Activated naive CD4-positive, alpha-beta T cell treated with anti-CD3 and anti-CD28 coated beads for 36 hours (primary cell): ENCODE measurements around the gene ZBTB37. TPM values are rescaled to one million over a fixed set of nuclear protein-coding genes. Genes with fewer than 3 reads are reported as not detected.

Source experiments
- CTCF ChIA-PET: fragments of 350-600 bp; sonication (Branson Sonifier 250); formaldehyde crosslinking; loops from one replicate; lab custom pipeline; 2021; ENCODE audit warnings: antibody characterized with exemption; lab: Charles Lee
- DNase-seq: peaks from one replicate; pipeline ENCODE4 v3.0.0-alpha.2; 2020
- H3K27ac Mint-ChIP-seq: one replicate; pipeline ENCODE4 v1.8.0; 2021; ENCODE audit warnings: mild to moderate bottlenecking, mixed read lengths
- H3K27me3 Mint-ChIP-seq: one replicate; pipeline ENCODE4 v1.8.0; 2021; ENCODE audit warnings: low read depth, mixed read lengths
- H3K36me3 Mint-ChIP-seq: one replicate; pipeline ENCODE4 v1.8.0; 2021; ENCODE audit warnings: low read depth, mixed read lengths
- H3K4me1 Mint-ChIP-seq: one replicate; pipeline ENCODE4 v1.8.0; 2021; ENCODE audit warnings: low read depth, mixed read lengths
- H3K4me3 Mint-ChIP-seq: one replicate; pipeline ENCODE4 v1.8.0; 2021; ENCODE audit warnings: mild to moderate bottlenecking, moderate library complexity, mixed read lengths
- H3K9me3 Mint-ChIP-seq: one replicate; pipeline ENCODE4 v1.8.0; 2021; ENCODE audit warnings: mixed read lengths
- intact Hi-C: fragments of 100-400 bp; cut with micrococcal nuclease; formaldehyde crosslinking; loops from one replicate; pipeline ENCODE4 v1.15.1; 2023
- total RNA-seq, 2 experiments: library from RNA; stranded (reverse); gene quantifications; one replicate each; pipeline ENCODE4 v1.2.3, GENCODE V29; 2021

ZBTB37 gene, protein sequence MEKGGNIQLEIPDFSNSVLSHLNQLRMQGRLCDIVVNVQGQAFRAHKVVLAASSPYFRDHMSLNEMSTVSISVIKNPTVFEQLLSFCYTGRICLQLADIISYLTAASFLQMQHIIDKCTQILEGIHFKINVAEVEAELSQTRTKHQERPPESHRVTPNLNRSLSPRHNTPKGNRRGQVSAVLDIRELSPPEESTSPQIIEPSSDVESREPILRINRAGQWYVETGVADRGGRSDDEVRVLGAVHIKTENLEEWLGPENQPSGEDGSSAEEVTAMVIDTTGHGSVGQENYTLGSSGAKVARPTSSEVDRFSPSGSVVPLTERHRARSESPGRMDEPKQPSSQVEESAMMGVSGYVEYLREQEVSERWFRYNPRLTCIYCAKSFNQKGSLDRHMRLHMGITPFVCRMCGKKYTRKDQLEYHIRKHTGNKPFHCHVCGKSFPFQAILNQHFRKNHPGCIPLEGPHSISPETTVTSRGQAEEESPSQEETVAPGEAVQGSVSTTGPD
- 1 to 10 TPM; 8.1 to 9.0 TPM for total RNA-seq

DNA sequence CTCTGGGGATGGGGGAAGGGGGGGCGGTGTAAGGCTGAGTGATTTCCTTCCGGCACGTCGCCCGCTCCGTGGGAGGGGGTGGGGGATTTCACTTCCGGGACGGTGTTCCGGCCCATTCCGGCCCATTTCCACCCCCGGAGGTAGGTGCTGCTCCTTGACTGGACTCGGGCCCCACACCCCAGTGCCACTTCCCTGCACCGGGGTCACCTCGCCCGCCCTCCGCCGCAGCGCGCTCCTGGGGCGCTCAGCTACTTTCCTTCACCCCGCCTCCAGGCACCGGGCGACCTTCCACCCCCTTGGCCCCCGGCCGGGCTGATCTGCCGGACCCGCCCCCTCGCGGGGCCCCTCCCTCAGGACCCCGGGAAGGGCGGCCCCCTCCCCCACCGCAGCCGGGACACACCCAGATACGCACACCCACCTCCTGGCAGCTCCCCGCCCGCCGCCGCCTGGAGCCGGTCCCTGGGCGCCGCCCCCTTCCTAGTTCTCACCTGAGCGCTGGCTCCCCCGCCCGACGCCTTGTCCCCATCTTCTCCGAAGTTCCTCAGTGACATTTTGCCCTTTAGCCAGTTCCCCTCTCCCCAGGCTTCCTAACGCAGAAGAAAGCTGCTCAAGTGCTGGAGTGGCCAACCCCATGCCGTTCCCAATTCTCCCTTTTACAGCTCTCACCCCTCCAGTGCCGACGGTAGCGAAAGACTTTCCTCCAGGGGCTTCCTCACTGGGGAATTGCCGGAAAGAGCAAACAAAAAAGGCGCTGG, at the start of gene ZBTB37:
TSS of gene ZBTB37 (plus strand) at position 115 of the 755 bp plus-strand sequence. CDS start 1,846 bp downstream, outside the sequence.
- DNase-seq: peak; percentile 96
- Mint-ChIP-seq H3K9me3 (no peaks in the 10 kb centered on the region), H3K27ac (peak within 1 kb of the TSS; percentile 98), H3K27me3 (no peaks in the 10 kb centered on the region), H3K4me3 (peak within 1 kb of the TSS; percentile 94), H3K4me1 (peaks cover 52% of the 10 kb centered on the region), H3K36me3 (peaks cover 60% of the 10 kb centered on the region)
- intact Hi-C loops: loop anchor here (1.0 to 5.0 kb wide), 14 partner anchors 44 to 1335 kb away; partner anchors contain the start of genes CACYBP, CENPL, DARS2 and KLHL20
- CTCF ChIA-PET: interaction anchor here (1.1 to 1.8 kb wide), 3 partner anchors 20 to 54 kb away, joined by 4 to 5 read pairs (median 5); no protein-coding TSS in a partner anchor

DNA sequence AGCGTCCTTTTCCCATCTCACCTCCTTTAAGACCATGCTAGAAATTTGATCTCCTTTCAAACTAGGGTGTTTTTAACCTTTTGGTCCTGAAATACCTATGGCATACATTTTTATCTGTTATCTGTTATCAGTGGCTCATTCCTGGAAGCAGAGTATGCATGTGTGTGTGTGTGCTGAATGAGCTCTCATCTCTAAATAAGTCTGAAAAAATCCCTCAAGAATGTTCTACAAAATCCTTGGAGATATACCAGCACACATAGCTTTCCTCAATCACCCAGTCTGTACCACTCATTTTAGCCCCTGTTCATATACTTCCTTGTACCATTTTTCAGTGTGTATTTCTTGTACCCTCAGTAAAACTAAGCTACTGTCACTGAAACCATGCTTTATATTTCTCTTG, 49.7 kb upstream of the ZBTB37 start:
- peaks cover 34% of the 10 kb centered on the region for H3K4me1 Mint-ChIP-seq
- no peak for DNase-seq
- no peaks in the 10 kb centered on the region for H3K27me3 Mint-ChIP-seq
- peaks cover 39% of the 10 kb centered on the region for H3K36me3 Mint-ChIP-seq
- no peak overlapping the region for H3K27ac Mint-ChIP-seq
- CTCF ChIA-PET: interaction anchor here (0.6 to 1.0 kb wide), 3 partner anchors 15 to 399 kb away, joined by 3 read pairs; no protein-coding TSS in a partner anchor
- intact Hi-C loops: no loop called here
- no peak overlapping the region for H3K4me3 Mint-ChIP-seq
- no peaks in the 10 kb centered on the region for H3K9me3 Mint-ChIP-seq

DNA sequence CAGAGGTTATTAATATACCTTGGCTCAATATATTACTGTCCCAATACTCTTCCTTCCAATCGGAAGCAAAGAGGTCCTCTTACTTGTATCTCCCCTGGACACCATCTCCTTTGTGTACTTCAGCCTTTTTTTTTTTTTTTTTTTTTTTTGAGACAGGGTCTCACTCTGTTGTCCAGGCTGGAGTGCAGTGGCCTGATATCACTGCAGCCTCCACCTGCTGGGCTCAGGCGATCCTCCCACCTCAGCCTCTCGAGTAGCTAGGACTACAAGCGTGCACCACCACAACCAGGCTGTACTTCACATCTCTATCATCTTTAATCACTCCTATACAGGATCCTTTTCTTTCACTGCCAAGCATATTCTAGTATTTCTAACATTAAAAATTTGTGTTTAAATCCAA, 46.5 kb upstream of the ZBTB37 start:
- Mint-ChIP-seq H3K4me1 (peaks cover 27% of the 10 kb centered on the region), H3K27ac (no peak overlapping the region), H3K4me3 (no peak overlapping the region), H3K9me3 (no peaks in the 10 kb centered on the region), H3K36me3 (peaks cover 26% of the 10 kb centered on the region), H3K27me3 (no peaks in the 10 kb centered on the region)
- no peak for DNase-seq
- intact Hi-C loops: loop anchor here (5.0 kb wide), 1 partner anchor 386 kb away; no protein-coding TSS in a partner anchor
- CTCF ChIA-PET: no interaction called here

DNA sequence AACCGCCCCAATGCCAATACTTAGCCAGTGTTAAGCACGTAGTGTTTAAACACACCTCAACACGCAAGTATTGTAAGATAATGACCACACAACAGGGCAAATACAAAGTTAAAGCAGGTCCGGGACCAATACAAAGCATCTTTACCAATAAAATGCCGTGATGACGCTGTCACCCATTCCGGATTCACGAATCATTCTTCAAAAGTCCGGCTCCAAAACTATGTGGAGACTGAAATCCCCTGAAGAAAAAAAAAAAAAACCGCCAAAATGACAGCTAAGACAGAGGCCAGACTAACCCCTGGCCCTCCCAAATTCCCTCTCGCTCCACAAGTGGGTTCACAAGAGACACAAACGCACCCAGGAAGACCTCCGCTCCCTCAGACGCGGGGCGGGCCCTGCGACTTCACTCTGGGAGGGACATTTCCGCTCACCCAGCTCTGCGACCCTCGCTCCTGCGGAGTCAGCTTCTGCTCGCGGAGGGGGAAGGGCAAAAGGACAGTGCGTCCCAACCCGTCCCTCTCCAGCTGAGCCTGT, 44.3 kb upstream of the ZBTB37 start:
- intact Hi-C loops: loop anchor here (1.0 to 5.0 kb wide), 14 partner anchors 44 to 1292 kb away; partner anchors contain the start of genes CACYBP, KLHL20, RABGAP1L and RC3H1
- no peak for DNase-seq
- H3K9me3 Mint-ChIP-seq: no peaks in the 10 kb centered on the region
- H3K27me3 Mint-ChIP-seq: no peaks in the 10 kb centered on the region
- peak overlapping the region; percentile 98 for H3K27ac Mint-ChIP-seq
- CTCF ChIA-PET: interaction anchor here (0.7 to 4.4 kb wide), 6 partner anchors 41 to 393 kb away, joined by 3 to 32 read pairs (median 4); partner anchors contain the start of gene KLHL20
- peaks cover 43% of the 10 kb centered on the region for H3K4me1 Mint-ChIP-seq
- H3K36me3 Mint-ChIP-seq: peaks cover 25% of the 10 kb centered on the region
- peak overlapping the region; percentile 93 for H3K4me3 Mint-ChIP-seq

DNA sequence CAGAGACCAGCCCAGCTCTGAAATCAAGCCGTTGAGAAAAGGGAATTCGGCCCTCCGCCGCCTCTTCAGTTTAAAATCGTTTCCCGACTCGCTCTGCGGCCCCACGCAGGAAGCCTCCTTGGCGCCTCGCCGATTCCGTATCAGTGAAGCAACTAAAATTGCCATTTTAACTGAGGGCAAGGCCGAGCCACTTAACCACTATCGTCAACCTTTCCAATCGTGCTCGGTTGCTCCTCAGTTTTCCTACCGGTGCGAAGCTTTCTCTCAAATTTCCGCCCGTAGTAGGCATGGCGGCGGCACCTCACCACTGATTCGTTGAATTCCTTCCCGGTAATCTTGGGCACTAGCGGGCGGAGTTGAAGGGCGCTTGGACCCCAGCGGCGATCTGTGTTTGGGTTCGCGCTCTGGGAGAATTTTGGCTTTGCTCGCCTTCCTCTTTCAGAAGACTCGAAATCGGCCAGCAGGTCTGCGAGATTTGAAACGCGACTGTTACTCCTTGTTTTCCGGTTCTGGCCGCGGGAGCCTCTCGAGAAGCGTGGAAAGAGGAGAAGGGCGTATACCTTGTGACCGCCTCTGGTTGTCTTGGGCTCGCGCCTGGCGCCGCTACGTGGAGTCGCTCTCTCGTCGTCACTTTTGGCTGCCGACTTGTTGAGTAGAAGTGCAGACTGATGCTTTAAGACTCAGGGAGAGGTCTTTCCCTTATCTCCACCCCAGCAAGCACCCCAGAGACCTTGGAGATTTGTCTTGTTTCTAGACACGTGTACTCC, 43.7 kb upstream of the ZBTB37 start, which contains the start of the genes CENPL and DARS2:
TSS of gene CENPL (minus strand) at position 569 of the 767 bp plus-strand sequence. CDS start 13,584 bp downstream, outside the sequence.
TSS of gene DARS2 (plus strand) at position 359 of the 767 bp plus-strand sequence. CDS start 557 bp downstream, outside the sequence.
- Mint-ChIP-seq H3K4me1 (peaks cover 46% of the 10 kb centered on the region), H3K9me3 (no peaks in the 10 kb centered on the region), H3K4me3 (peak within 1 kb of the TSS; percentile 93), H3K27ac (peak within 1 kb of the TSS; percentile 98), H3K36me3 (peaks cover 28% of the 10 kb centered on the region), H3K27me3 (no peaks in the 10 kb centered on the region)
- CTCF ChIA-PET: interaction anchor here (0.7 to 4.4 kb wide), 7 partner anchors 40 to 1082 kb away, joined by 3 to 32 read pairs (median 3); partner anchors contain the start of gene KLHL20
- peak; percentile 95 for DNase-seq
- intact Hi-C loops: loop anchor here (1.0 to 5.0 kb wide), 14 partner anchors 44 to 1292 kb away; partner anchors contain the start of genes CACYBP, KLHL20, RABGAP1L and RC3H1

DNA sequence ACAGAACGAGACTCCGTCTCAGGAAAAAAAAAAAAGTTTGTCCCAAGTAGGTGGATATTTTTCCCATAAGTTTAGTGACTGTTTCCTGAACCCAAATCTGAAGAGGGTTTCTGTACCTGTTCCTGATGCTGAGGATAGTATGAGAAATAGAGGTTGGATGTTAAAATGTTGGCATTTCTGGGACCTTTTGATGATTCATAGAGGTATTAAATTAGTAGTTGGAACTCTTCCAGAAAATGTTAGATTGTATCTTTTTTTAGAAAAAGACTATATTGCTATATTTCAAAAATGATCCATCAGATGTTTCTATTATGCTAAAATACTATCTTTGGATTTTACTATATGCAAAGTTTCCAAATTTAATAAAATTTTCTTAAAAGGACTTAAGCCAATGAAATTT, 40.6 kb upstream of the ZBTB37 start:
- DNase-seq: no peak
- CTCF ChIA-PET: interaction anchor here (0.7 to 0.9 kb wide), 2 partner anchors 59 to 397 kb away, joined by 3 to 5 read pairs; no protein-coding TSS in a partner anchor
- no peaks in the 10 kb centered on the region for H3K9me3 Mint-ChIP-seq
- no peak overlapping the region for H3K27ac Mint-ChIP-seq
- peaks cover 31% of the 10 kb centered on the region for H3K4me1 Mint-ChIP-seq
- no peaks in the 10 kb centered on the region for H3K27me3 Mint-ChIP-seq
- peak overlapping the region; percentile 22 for H3K4me3 Mint-ChIP-seq
- intact Hi-C loops: no loop called here
- H3K36me3 Mint-ChIP-seq: peaks cover 23% of the 10 kb centered on the region

DNA sequence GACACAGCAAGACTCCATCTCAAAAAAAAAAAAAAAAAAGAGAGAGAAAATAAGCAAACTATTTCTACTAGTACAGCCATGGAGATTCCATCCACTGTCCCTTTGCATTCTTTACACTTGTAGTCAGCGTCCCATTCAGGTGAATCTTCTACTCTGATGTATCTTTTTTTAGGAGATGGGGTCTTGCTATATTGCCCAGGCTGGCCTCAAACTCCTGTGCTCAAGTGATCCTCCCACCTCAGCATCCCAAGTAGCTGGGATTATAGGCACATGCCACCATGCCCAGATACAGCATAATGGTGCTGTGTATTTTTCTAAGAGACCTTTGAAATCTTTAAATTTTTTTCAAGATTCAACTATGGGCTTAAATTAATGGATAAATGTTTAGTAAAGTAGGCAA, 35.4 kb upstream of the ZBTB37 start:
- Mint-ChIP-seq H3K27me3 (no peaks in the 10 kb centered on the region), H3K4me1 (peaks cover 9% of the 10 kb centered on the region), H3K9me3 (no peaks in the 10 kb centered on the region), H3K4me3 (no peak overlapping the region), H3K36me3 (peaks cover 22% of the 10 kb centered on the region), H3K27ac (no peak overlapping the region)
- intact Hi-C loops: loop anchor here (2.0 kb wide), 1 partner anchor 384 kb away; no protein-coding TSS in a partner anchor
- CTCF ChIA-PET: no interaction called here
- DNase-seq: no peak

DNA sequence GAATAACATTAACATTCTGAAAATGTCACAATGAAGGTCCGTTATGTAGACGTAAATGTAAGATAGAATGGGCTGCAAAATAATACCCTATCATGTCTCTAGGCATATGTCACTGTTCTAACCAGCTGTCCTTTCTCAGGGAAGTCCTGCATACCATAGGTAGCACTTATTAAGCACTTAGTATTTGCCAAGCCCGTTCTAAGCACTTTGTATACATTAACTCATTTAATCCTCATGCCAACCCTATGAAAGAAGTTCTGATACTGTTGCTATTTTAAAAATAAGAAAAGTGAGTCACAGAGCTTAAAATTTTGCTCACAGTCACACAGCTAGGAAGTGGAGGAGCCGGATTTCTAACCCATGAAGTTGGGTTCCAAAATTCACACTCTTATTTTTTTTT, 16.1 kb upstream of the ZBTB37 start:
- no peak for DNase-seq
- no peaks in the 10 kb centered on the region for H3K9me3 Mint-ChIP-seq
- H3K27ac Mint-ChIP-seq: no peak overlapping the region
- H3K36me3 Mint-ChIP-seq: peaks cover 30% of the 10 kb centered on the region
- no peak overlapping the region for H3K4me3 Mint-ChIP-seq
- CTCF ChIA-PET: interaction anchor here (0.5 to 1.1 kb wide), 4 partner anchors 48 to 1102 kb away, joined by 3 to 5 read pairs (median 4); no protein-coding TSS in a partner anchor
- no peaks in the 10 kb centered on the region for H3K27me3 Mint-ChIP-seq
- intact Hi-C loops: no loop called here
- no peaks in the 10 kb centered on the region for H3K4me1 Mint-ChIP-seq

DNA sequence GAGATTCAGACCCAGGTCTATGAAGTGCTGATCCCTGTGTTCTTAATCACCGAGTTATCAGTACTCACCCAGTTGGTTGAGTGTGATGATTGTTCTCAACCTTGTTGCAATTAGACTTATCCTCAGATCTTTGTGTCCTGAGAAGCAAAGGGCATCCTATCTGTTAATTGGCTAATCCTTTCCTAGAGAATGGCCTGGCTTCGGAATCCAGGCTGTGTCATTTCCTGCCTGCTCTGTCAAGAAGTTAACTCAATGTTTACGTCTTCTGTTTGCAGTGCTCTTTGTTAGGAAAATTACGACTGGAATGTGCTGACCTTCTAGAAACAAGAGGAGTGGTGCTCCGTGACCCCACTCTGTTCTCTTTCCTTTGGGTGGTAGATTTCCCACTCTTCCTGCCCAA, 15.1 kb upstream of the ZBTB37 start:
- Mint-ChIP-seq H3K27ac (no peak overlapping the region), H3K36me3 (peaks cover 30% of the 10 kb centered on the region), H3K27me3 (no peaks in the 10 kb centered on the region), H3K4me3 (no peak overlapping the region), H3K4me1 (no peaks in the 10 kb centered on the region), H3K9me3 (no peaks in the 10 kb centered on the region)
- CTCF ChIA-PET: no interaction called here
- no peak for DNase-seq
- intact Hi-C loops: no loop called here

DNA sequence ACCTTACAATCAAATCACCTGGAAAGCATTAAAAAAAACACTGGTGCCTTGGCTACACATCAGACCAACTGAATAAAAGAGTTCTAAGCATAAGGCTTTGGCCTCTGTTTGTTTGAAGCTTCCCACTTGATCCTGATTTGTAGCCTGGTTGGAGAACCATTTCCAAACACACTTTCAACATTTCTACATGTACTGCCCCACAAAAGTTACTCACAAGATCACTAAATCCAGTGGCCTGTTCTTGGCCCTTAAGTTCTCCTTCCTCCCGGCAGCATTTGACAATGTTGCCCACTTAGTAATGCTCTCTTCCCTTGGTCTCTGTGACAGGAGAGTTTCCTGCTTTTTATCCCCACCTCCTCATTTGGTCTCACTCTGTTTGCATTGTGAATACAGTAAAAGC, 12.2 kb upstream of the ZBTB37 start:
- peaks cover 33% of the 10 kb centered on the region for H3K36me3 Mint-ChIP-seq

DNA sequence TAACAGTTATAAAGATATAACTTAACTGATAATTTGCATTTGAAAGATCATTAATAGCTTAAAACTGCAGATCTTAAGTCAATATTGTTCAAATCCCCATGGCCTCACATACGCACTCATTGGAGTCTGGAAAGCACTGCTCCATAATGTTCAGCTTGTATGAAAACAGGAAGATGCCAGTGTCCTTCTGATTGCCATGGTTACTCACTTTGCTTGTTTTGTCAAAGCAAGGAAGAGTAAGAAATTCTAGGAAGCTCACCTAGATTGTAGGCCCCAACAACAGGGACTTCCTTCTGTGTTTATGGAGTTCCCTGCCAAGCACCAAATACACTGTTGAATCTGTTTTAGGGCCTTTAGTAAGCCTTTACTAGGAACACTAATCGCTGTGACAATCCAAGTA, 11.3 kb upstream of the ZBTB37 start:
- Mint-ChIP-seq H3K27ac (no peak overlapping the region), H3K4me3 (no peak overlapping the region), H3K4me1 (no peaks in the 10 kb centered on the region), H3K36me3 (peaks cover 30% of the 10 kb centered on the region), H3K27me3 (no peaks in the 10 kb centered on the region), H3K9me3 (no peaks in the 10 kb centered on the region)
- intact Hi-C loops: no loop called here
- CTCF ChIA-PET: interaction anchor here (0.6 kb wide), 1 partner anchor 190 kb away, joined by 4 read pairs; no protein-coding TSS in a partner anchor
- DNase-seq: no peak

More for the DNA sequence above, 12.2 kb upstream of the ZBTB37 start:
- H3K9me3 Mint-ChIP-seq: no peaks in the 10 kb centered on the region
- no peak overlapping the region for H3K27ac Mint-ChIP-seq
- CTCF ChIA-PET: interaction anchor here (0.6 kb wide), 1 partner anchor 355 kb away, joined by 3 read pairs; no protein-coding TSS in a partner anchor
- H3K4me3 Mint-ChIP-seq: no peak overlapping the region
- intact Hi-C loops: no loop called here
- no peaks in the 10 kb centered on the region for H3K4me1 Mint-ChIP-seq
- no peaks in the 10 kb centered on the region for H3K27me3 Mint-ChIP-seq
- DNase-seq: no peak
